NB4 (cell line): ENCODE measurements around the gene SYNJ1.

Source experiments
- CTCF ChIP-seq: IDR thresholded peaks from one replicate; pipeline ENCODE4 v1.5.1; 2012; ENCODE audit warnings: low read depth, low read length
- POLR2A ChIP-seq: IDR thresholded peaks from 2 replicates; pipeline ENCODE4 v1.6.1; 2011; ENCODE audit warnings: mild to moderate bottlenecking; ENCODE audit not compliant: insufficient read length; ENCODE audit errors: extremely low read depth

GRCh38 chr21:32710987-32711386 lies 16.8 kb downstream of the SYNJ1 start:
- no peak for TF ChIP-seq CTCF
- TF ChIP-seq POLR2A = no peak
